HL-60/S4 treated with retinoic acid at 250 ng/mL for 4 days and 3 days (cell line): Measurements from ENCODE around the gene FAM111A.

ENCODE experiments used
- in situ Hi-C: fragments of 300-500 bp; cut with MboI; formaldehyde crosslinking; loops from 2 replicates; pipeline ENCODE4 v1.7.0; 2022; ENCODE audit warnings: low sequenced_read_pairs

Gene FAM111A

DNA sequence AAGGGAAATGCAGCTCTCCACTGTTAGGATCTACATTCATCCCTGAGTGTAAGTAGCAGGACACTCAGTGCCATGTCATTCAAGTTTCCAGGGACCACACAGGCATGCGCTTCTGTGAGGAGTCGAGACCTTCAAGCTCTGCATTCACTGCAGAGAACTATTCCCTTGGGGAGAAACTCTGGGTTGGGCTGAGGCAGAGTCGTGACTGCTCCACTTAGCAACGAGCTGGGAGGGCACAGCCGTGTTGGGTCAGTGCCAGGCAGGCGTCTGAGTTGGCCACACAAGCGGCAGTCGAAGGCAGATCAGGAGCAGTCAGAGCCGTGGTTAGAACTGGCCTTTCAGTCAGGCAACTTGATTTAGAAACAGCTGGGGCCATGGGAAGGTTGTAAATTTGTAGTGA is 55.3 kb downstream of the FAM111A start:
- in situ Hi-C loops = no loop called here

GRCh38 chr11:59198726-59199125 is 56.1 kb downstream of the FAM111A start:
- in situ Hi-C loops = no loop called here

DNA sequence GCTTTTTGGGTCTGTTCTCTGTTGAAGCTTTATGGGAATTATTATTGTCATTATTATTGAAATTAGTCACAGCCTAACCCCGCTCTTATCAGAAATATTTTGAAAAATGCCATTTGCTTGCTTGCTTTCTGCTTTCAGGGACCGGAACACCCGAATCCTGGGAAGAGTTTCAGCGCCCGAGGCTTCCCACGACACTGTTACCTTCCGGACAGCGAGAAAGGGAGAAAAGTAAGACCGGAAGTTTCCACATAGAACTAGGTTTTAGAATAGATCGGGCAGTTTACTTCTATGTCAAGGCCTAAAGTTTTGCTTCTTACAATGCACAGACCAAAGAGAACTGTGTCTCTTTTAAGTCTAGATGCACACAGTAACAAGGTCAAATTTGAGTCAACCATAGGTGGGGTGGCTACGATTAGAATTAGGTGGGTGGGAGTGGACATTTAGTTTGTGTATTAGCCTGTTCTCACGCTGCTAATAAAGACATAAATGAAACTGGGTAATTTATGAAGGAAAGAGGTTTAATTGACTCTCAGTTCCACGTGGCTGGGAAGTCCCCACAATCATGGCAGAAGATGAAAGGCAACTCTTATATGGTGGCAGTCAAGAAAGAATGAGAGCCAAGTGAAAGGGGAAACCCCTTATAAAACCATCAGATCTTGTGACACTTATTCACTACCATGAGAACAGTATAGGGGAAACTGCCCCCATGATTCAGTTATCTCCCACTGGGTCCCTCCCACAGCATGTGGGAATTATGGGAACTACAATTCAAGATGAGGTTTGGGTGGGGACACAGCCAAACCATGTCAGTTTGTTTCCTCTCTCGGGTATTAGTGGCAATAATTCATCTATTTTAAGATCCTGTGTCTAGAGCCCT is 57.1 kb downstream of the FAM111A start:
- in situ Hi-C loops = no loop called here

- in situ Hi-C loops = no loop called here
These were observed 57.7 kb downstream of the FAM111A start for GRCh38 chr11:59200423-59200746.

DNA sequence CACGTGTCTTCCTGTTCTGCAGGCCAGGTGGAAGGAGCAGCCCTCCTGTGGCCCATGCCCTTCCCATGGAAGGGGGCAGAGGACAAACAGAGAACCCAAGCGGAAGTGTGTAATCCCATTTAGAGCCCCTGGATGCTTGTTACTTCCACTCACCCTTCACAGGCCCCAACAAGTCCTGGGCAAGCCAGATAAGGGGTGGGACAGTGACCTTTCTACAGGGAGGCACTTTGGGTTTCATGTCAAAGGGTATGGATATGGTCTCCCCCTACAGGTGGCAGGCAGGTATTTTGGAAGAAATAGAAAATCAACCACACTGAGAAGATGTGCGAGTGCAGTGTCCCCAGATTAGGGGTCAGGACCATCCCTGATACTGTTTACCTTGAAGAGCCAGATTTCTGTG is 58.7 kb downstream of the FAM111A start:
- in situ Hi-C loops = no loop called here
